Suprapubic skin (tissue), 4 donors: ENCODE results near the gene CNDP1.

Experiments used
- CTCF ChIP-seq, 2 donors: fragments of 200-600 bp in 1 of 2; fragments of 450-650 bp in 1 of 2; sonication (generic) in 1 of 2; IDR thresholded peaks; one replicate each; pipeline ENCODE4 v1.5.1; 2016 to 2019; ENCODE audit warnings: antibody characterized with exemption in 2 of 2, mild to moderate bottlenecking in 1 of 2, moderate library complexity in 1 of 2
- EP300 ChIP-seq: sonication (generic); formaldehyde crosslinking; IDR thresholded peaks from one replicate; pipeline ENCODE4 v1.6.1; 2017; ENCODE audit warnings: antibody characterized with exemption
- POLR2A ChIP-seq, 2 donors: fragments of 450-650 bp; IDR thresholded peaks; one replicate each; pipeline ENCODE4 v1.6.1; 2017; ENCODE audit warnings: antibody characterized with exemption in 2 of 2, mild to moderate bottlenecking in 2 of 2, moderate library complexity in 2 of 2
- POLR2AphosphoS5 ChIP-seq, 3 donors: sonication (generic); formaldehyde crosslinking; IDR thresholded peaks; one replicate each; pipeline ENCODE4 v1.6.1; 2017; ENCODE audit warnings: antibody characterized with exemption in 3 of 3

DNA sequence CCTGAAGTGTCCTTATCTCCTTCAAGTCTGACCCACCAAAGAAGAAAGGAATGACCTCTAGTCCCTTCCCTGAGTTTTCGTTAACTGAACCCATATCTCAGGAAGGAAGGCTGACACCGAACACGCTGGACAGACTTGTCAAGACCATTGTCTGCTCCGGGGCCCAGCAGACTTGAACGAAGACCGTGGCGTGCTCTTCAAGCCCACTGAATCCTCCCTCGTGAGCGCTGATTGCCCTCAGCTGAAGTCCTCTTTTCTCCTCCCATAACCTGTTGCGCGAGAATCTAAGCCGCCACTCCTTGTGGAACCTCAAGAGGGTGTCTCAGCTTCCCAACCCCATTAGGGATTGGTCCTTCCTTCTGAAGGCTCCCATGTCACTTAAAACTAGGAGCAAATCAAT, 634 bp upstream of the CNDP1 start:
- TF ChIP-seq CTCF (IDR thresholded peaks at IDR 0.05) (no peak), POLR2AphosphoS5 (IDR thresholded peaks at IDR 0.05) (no peak), POLR2A (IDR thresholded peaks at IDR 0.05) (no peak), EP300 (no peak)
